Activated CD4-positive, alpha-beta T cell treated with anti-CD3 and anti-CD28 coated beads, Interleukin-2, Interleukin-6, amounts not matched to agents 100 ng/mL and 50 ng/mL, durations not matched to agents 16 hours and 8 hours (primary cell): ENCODE measurements around the gene TMEM129.

Experiments
- DNase-seq: peaks from one replicate; pipeline ENCODE4 v3.0.0-alpha.2; 2020

TMEM129 gene

DNA sequence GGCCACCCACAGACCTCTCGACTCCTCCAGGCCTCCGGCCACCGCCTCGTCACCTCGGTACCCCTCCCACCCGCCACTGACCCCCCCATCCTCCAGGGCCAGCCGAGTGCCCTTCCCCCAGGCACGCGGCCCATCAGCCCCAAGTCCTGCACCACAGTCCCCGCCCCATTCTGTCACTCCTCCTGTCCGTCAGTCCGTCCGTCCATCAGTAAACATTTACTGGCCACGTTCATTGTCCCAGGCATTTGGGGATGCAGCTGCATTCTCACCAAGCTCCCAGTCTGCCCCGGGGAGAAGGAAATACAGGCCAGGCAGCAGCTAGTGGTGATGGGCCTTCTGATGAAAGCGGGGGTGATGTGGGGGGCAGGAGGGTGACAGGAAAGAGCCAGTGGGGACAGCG, 36.7 kb upstream of the TMEM129 start:
- DNase-seq, result no peak

- DNase-seq, result no peak
Observed at GRCh38 chr4:1756893-1757779, 36.0 kb upstream of the TMEM129 start.

DNA sequence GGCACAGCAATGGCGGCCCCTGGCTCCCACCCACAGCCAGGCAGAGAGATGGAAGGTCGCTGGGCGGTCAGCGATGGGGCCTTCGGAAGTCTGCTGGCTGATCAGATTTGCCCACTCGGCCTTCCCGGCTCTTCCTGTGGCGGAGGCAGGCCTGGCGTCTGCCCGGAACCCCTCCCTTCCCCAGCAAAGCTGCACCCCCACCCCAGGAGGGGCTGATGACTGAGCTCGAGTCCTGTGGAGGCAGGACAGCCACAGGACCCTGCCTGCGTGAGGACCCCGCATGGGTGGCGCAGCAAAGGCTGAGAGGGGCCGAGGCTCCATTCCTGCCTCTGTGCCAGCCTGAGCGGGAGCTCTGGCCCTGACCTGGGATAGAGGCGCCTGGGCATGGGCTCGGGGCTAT, 35.0 kb upstream of the TMEM129 start:
- no peak for DNase-seq

GRCh38 chr4:1755297-1755696, 34.2 kb upstream of the TMEM129 start:
- no peak for DNase-seq

DNA sequence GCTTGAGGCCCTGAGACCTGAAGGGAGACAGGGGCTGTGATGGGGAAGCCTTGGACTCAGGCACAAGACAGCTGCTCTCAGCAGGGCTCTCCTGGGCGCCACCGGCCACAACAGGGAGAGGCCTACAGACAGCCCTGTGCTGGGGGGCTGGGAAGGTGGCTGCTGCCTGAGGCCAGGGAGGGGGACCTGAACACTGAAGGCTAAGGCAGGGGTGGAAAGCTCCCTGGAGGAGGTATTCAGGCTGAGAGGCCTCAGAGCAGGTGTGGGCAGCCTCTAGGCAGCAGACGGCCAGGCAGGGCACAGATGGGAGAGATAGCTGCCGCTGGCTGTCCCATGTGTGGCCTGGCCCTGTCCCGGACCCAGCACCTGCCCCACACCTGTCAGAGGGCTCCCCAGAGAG, 33.2 kb upstream of the TMEM129 start:
- DNase-seq, result no peak

GRCh38 chr4:1753697-1754311, 32.7 kb upstream of the TMEM129 start:
- DNase-seq, result no peak

DNA sequence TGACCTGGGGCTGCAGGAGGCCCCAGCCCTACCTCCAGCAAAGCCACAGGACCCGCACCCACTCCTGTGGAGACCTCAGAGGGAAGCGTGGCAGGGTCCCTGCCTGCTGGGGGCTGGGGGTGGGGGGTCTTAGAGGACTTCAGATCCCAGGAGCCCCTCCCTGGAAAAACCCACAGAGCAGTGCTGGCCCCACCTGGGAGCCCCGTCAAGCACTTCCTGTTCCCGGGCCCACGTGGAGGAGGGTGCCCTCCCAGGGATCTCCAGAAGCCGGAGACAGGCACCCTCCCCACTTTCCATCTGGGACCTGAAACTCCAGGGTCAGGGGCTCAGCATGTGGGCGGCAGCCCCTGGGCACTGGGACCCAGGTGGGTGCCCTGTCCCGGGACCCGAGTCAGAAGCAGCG, 32.2 kb upstream of the TMEM129 start:
- no peak for DNase-seq

- DNase-seq, result peak; percentile 51
Observed at GRCh38 chr4:1752284-1753041, 31.3 kb upstream of the TMEM129 start.

DNA sequence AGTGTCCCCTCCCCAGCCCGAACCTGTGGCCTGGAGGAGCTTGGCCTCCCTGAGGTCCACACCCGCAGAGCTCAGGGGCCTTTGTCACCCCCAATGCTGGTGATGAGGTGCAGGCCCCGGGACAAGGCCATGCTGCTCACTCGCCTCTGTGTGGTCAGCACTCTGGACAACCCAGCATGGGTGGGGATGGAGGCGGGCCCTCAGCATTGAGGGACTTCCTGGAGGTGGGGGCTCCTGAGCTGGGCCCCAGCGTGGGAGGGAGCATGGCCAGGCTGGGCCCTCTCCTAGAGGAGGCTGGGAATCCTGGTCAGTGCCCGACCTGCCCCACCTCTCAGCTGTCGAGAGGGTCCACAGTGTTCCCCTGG, 30.8 kb upstream of the TMEM129 start:
- DNase-seq, result no peak

DNA sequence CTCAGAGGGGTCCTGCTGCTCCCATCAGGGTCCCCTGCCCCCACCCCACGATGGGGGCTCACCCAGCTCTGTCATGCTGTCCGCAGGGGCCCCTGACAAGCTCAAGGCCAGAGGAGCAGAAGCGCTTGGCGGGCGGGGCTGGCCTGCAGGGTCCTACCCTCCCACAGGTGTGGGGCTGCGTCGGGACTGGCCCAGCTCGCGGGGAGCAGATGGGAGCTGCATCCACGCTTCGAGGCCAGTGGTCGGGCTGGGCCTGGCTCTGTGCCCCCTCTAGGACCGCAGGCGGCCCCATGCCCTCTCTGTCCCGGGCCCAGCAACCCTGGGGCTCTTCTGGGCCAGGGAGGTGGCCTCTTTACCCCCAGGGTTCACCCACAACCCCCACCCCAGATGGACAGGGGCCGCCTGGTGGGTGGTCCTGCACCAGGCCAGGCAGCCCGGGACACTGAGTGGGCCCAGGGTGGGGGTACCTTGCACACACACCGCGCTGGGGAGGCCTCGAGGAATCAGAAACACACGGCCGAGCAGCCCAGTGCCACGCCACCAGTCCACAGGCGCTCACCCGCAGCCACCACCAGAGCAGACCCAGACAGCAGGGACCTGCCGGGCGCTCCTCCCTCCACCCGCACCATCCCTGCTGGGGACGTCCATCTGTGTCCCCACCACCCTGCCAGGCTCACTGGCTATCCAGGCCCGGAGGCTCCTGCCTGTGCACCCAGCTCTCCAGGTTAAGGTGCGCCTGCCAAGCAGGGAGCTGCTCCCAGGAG, 30.2 kb upstream of the TMEM129 start:
- DNase-seq, result no peak

DNA sequence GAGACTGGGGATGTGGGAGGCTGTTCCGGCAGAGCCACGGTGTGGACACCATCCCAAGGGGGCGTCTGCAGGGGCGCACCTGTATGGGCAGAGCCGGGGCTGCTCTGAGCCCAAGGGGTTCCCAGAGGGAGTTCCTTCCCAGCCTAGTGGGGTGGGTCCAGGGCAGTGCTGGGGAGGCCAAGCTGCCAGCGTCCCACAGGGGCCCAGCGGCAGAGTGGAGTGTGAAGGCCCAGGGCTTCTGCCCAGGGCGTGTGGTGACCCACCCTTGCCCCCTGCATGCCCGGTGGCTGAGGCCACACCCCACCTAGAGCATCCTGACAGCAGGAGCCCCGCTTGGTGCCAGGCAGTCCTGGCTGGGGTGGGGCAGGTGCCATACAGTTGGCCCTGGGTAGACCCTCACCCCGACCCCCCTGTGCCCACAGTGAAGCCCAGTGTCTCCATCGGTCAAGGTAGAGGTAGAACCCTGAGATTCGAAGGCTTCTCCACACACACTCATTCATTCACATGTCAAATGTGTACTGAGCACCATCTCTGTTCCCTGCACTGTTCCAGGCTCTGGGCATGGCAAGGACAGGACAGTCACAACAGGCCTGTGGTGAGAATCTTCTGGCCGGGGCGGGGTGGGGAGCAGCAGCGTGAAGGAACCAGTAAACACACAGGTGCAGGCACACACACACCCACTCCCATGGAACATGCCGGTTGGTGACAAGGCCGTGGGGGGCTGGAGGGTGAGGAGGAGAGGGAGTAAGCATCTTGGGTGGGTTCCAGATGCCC, 29.4 kb upstream of the TMEM129 start:
- DNase-seq, result no peak

GRCh38 chr4:1749826-1750225, 28.7 kb upstream of the TMEM129 start:
- DNase-seq, result no peak

DNA sequence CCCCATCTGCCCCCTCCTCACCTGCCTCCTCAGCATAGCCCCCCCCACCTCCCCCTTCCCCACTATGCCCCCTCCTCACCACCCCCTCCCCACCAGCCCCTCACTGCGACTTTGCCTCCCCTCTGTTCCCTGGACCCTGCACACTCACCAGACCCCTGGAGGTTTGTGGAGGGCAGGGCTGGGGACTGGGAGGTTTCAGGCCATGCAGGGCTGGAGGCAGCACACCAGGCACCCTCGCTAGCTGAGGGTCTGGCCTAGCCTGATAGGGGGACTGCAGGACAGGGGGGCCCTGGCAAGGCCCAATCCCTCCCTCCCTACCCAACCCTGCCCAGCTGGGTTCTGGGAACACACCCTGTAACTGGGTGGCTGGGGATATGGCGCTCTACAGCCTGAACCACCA, 28.2 kb upstream of the TMEM129 start:
- DNase-seq, result no peak

DNA sequence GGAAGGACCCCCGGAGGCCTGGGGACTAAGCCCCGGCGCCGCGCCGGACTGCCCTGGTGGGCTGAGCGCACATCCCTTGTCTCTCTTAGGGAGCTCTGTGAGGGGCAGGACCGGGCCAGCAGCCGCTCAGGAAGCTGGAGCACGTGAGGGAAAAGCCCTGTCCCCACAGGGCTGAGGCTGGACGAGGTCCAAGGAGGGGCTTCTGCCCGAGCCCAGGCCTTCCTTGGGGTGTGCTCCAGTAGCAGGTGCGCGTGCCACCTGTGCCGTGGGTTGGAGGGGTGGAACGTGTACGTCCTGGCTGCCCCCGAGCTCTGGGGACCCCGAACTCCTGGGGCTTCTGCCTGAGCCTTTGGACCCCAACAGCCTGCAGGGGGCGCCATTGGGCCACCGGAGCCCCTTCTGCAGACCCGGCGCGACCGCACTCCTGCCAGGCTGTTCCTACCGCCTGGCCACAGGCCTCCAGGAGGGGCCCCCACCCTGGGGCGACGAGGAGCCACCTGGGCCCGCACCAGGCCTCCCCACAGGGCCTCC, 27.4 kb upstream of the TMEM129 start:
- peak; percentile 92 for DNase-seq

- no peak for DNase-seq
Observed at GRCh38 chr4:1747603-1747967, 26.5 kb upstream of the TMEM129 start.

DNA sequence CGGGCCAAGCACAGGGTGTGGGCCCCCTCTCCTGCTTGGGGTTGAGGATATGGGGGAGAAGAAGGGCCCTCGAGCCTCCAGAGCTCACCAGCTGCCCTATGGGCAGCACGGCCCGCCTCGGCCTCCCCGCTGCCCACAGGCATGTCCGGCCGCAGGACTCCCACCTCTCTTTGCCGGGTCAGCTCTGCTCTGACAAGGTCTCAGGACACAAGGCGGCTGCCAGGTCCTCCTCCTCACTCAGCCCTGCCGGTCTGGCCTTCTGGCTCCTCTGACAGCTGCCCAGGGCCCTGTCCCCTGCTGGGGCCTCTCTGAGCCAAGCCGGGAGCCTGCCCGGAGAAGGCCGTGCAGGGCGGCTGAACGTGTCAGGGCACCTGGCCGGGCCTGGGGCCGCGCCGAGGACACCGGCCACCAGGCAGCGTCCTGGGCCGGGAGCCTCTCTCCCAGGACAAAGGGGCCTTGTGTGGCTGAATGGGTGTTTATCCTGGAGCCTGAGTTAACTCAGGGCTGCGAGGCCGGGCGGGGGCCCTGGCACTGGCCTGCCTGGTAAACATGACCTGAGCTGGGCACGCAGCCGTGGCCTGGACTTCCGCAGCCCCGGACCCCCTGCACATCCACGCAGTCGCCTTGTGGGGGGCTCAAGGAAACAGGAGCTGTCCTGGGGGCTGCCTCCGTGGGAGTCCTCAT, 25.9 kb upstream of the TMEM129 start:
- no peak for DNase-seq

DNA sequence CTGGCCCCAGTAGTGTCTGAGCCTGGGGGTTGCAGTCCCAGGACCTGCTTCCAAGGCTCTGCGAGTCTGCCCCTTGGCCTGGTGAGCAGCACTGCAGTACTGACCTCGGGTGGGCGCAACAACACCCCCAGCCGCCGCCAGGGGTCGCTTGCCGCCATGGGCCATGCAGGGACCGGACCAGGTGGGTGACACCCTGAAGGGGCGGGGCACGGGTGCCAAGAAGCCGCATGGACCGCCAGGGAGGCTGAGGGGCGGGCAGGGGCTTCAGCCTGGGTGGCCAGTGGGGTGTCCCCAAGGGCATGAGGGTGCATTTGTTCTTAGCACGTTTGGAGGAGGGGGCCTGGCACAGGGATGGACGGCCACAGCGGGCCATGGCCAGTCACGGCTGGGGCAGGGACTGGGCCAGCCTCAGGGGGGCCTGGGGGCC, 25.2 kb upstream of the TMEM129 start:
- DNase-seq, result peak; percentile 89

GRCh38 chr4:1745697-1746096, 24.6 kb upstream of the TMEM129 start:
- no peak for DNase-seq

DNA sequence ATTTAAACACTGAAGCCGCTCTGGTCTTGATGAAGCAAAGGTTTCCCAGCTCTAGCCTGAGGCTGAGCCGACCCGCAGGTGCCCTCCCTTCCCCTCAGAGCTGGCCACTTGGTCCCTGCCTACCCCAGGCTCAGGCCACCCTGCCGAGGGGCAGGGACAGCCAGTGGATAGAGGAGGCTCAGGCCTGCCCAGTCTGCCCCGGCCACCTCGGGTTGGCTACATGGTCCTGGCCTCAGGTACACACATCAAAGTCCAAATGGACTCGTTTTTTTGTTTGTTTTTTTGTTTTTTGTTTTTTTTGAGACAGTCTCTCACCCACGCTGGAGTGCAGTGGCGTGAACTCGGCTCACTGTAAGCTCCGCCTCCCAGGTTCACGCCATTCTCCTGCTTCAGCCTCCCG, 24.0 kb upstream of the TMEM129 start:
- DNase-seq, result no peak

GRCh38 chr4:1744552-1744951, 23.4 kb upstream of the TMEM129 start:
- no peak for DNase-seq

- DNase-seq, result no peak
Observed at GRCh38 chr4:1743975-1744374, 22.9 kb upstream of the TMEM129 start.
